ENCODE results near the gene ZCWPW1.

DNA sequence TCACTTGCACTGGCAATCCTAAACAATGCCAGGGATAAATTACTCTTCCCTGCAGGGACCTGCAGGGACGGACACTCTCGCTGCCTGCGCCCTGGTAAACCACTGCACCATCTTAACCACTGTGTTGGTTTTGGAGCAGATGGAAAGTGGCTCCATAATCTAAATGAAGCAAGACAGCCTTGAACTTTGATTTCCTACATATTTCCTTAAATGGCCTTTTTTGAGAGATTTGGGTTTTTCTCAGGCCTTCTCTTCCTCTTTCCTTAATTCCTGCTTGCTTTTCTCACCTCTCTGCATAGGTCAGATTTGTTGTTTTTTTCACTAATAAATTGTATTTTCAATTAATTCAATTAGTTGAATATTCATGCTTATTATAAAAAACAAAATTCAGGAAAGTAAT lies 52.4 kb downstream of the ZCWPW1 start:
- TF ChIP-seq EZH2 (IDR thresholded peaks at IDR 0.05): no peak
- TF ChIP-seq POLR2AphosphoS5 (IDR thresholded peaks at IDR 0.05; ENCODE audit: borderline replicate concordance, low read depth, low read length): no peak

Measured in SK-N-MC (cell line).